ENCODE measurements around the gene SNHG17. TPM values are rescaled to one million over a fixed set of nuclear protein-coding genes. Genes with fewer than 3 reads are reported as not detected.

Gene SNHG17
- total and polyA plus RNA-seq, 9 of the 15 experiments (the other 6 are each of a cell fraction or from before 2014, with no cell fraction given), result 29.8 to 106 (median 57.7) TPM

DNA sequence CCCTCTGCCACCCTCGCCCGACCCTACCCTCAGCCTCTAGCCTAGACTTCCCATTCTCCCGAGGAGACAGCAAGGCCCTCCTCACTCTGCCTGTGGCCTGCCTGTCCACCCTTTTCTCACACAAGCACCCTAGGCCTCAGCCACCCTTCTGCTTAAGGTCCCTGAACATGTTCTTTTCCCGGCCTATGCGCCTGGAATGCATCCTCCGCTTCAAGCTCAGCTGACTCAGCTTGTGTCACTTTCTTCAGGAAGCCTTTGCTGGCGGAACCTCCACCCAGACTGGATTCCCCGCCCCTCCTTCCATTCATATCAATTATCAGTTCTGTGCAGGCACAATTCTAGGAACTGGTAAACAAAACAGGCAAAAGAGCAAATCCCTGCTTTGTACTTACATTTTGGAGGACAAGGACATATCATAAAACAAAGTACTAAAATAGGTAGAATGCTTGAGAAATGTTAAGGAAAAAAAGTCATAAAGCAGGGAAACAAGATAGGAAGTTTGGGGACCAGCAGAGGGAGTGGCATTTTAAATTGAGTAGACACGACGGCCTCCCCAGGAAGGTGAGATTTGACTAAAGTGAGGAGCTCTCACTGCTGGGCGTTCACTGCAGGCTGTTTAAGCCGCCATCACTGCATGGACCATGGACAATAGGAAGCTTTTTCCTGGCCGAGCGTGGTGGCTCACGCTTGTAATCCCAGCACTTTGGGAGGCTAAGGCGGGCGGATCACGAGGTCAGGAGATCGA lies 17.9 kb upstream of the SNHG17 start (continued):
- TF ChIP-seq ZNF311 (CRISPR knock-in tag; IDR thresholded peaks at IDR 0.05), result no peak
- no peak for TF ChIP-seq ELF4 (CRISPR knock-in tag; IDR thresholded peaks at IDR 0.05)
- TF ChIP-seq SRSF1 (IDR thresholded peaks at IDR 0.05; ENCODE audit: low read depth, low read length), result no peak
- TF ChIP-seq PURB (CRISPR knock-in tag; IDR thresholded peaks at IDR 0.05; ENCODE audit: low read depth), result no peak
- no peak for TF ChIP-seq ZNF589 (CRISPR knock-in tag; IDR thresholded peaks at IDR 0.05; ENCODE audit: low read depth)
- no peak; the same call in 1 of the 2 replicates for TF ChIP-seq CXXC5 (CRISPR knock-in tag; IDR thresholded peaks at IDR 0.05)
- no peak for TF ChIP-seq RBM39 (optimal IDR thresholded peaks at IDR 0.05; ENCODE audit: low read depth, low read length)
- TF ChIP-seq SMARCA4 (IDR thresholded peaks at IDR 0.05), result peak; percentile 93
- no peak for TF ChIP-seq U2AF1 (optimal IDR thresholded peaks at IDR 0.05; ENCODE audit: low read depth, low read length)

DNA sequence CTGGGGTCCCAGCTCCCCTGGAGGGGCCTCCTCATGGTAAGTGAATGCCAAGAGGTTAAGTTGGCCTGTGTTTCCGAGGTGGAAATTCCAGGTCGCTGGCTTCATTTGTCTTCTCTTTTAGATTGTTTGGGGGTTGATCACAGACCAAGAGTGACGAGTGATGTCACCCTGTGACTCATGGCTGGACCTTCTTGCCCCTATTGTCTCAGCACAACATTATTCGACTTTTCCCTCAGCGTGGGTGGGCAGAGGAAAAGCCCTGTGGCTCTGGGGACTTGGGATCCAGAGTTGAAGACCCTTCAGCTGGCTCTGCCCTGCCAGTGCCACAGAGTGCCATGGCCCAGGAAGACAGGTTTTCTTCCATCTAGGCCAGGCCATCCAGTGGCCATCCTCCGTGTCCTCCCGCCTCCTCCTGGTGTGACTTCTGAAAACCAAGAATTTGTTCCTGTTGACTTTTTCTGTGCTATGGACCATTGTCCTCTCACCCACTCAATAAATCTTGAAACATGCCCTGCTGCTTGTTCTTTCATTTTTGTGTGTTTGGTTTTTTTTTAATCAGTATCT lies 15.4 kb upstream of the SNHG17 start:
- DNase-seq (ENCODE audit: extremely low read depth in 1 of 4, low spot score in 3 of 4), result peak in 1 of 4 experiments; percentile 58
- Histone ChIP-seq H3K4me2 (ENCODE audit: insufficient read depth, low read length) (0 out of 2 replicates have a peak overlapping the region, but pooled peaks have one; percentile 19), H2AFZ (ENCODE audit: low read depth, low read length) (no peak overlapping the region), H3K27ac (ENCODE audit: extremely low read depth, low read depth, low read length) (peak overlapping the region; percentile 50; the same call in 2 of the 3 replicates), H3K9ac (ENCODE audit: insufficient read depth in 1 of 2, low read depth in 2 of 2, low read length in 2 of 2) (peak overlapping the region; percentile 15 to 38; a peak in 2 of 4 replicates), H3K27me3 (ENCODE audit: control insufficient read depth in 2 of 2, insufficient read depth in 2 of 2, low read length in 2 of 2) (no peaks in the 10 kb centered on the region), H3K36me3 (ENCODE audit: control insufficient read depth, insufficient read depth, low read length) (peaks cover 33% of the 10 kb centered on the region), H3K9me3 (replicated peaks; ENCODE audit: control insufficient read depth, insufficient read depth, low read depth, low read length) (no peaks in the 10 kb centered on the region), H4K20me1 (replicated peaks; ENCODE audit: control insufficient read depth, insufficient read depth, low read length) (no peaks in the 10 kb centered on the region), H3K9me1 (ENCODE audit: control insufficient read depth, insufficient read depth, low read length) (no peaks in the 10 kb centered on the region), H3K79me2 (ENCODE audit: control insufficient read depth, insufficient read depth, low read length) (peaks cover 24% of the 10 kb centered on the region), H3K4me1 (replicated peaks in 1 of 2; ENCODE audit: control insufficient read depth in 2 of 2, insufficient read depth in 2 of 2, low read length in 2 of 2) (peaks cover 35 to 56% of the 10 kb centered on the region in 2 experiments), H3K4me3 (no peak overlapping the region)
- peak; percentile 67 for FAIRE-seq
- ChIA-PET CTCF (ENCODE audit: low intra/inter-chr PET ratio) (no interaction called here), POLR2A (no interaction called here)
- in situ Hi-C loops (cut with MboI), result no loop called here
- BruUV-seq (replicated peaks), result no TSS peak
- intact Hi-C loops (cut with micrococcal nuclease), result no loop called here
- 43% methylated on average over 7 of the region's 7 CpGs for WGBS (ENCODE audit: insufficient coverage, low coverage, missing lambda C conversion rate)
- no peak for ATAC-seq
- TF ChIP-seq, protein P1, sequence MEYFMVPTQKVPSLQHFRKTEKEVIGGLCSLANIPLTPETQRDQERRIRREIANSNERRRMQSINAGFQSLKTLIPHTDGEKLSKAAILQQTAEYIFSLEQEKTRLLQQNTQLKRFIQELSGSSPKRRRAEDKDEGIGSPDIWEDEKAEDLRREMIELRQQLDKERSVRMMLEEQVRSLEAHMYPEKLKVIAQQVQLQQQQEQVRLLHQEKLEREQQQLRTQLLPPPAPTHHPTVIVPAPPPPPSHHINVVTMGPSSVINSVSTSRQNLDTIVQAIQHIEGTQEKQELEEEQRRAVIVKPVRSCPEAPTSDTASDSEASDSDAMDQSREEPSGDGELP (CRISPR knock-in tag; IDR thresholded peaks at IDR 0.05; ENCODE audit: borderline replicate concordance), result 0 out of 2 replicates have a peak, but pooled peaks have one; percentile 12
- TF ChIP-seq ATF7 (IDR thresholded peaks at IDR 0.05) (peak; percentile 66; the same call in 1 of the 2 replicates), EGR1 (conservative IDR thresholded peaks at IDR 0.05) (peak; percentile 91), MEIS2 (IDR thresholded peaks at IDR 0.05; ENCODE audit: partially characterized antibody) (peak; percentile 47), DMBX1 (CRISPR knock-in tag; IDR thresholded peaks at IDR 0.05; ENCODE audit: borderline replicate concordance) (no peak; the same call in 1 of the 2 replicates), SIN3A (IDR thresholded peaks at IDR 0.05; ENCODE audit: borderline replicate concordance in 2 of 2, control insufficient read depth in 1 of 2, low read depth in 2 of 2, low read length in 2 of 2) (no peak), JUND (IDR thresholded peaks at IDR 0.05; ENCODE audit: borderline replicate concordance, low read depth, low read length) (peak; percentile 93), JUND (tag; IDR thresholded peaks at IDR 0.05; ENCODE audit: borderline replicate concordance, low read depth, low read length) (peak; percentile 85), NFE2L1 (tag; IDR thresholded peaks at IDR 0.05; ENCODE audit: borderline replicate concordance, low read depth) (no peak), CREM (IDR thresholded peaks at IDR 0.05; ENCODE audit: low read depth) (peak; percentile 54), SOX6 (IDR thresholded peaks at IDR 0.05) (peak; percentile 45; the same call in 1 of the 2 replicates), BHLHE40 (IDR thresholded peaks at IDR 0.05; ENCODE audit: low read length) (no peak), SMC3 (conservative IDR thresholded peaks at IDR 0.05; ENCODE audit: insufficient read depth, low read depth, low read length) (no peak)

Measured in K562 (cell line).